T follicular helper cell (primary cell): ENCODE measurements around the gene ASGR2.
"Not testable (repeated sequence)": the region's sequence is repeated elsewhere in the genome, so short reads cannot be mapped to it uniquely, and the experiment has no call there.

Experiments
- DNase-seq: peaks from one replicate; pipeline ENCODE4 v3.0.0-alpha.2; 2020; ENCODE audit warnings: low read depth

ASGR2 gene

GRCh38 chr17:7124923-7125322, 10.3 kb upstream of the ASGR2 start:
- no peak for DNase-seq

- DNase-seq, result no peak
Measured at GRCh38 chr17:7123844-7124243, 9.2 kb upstream of the ASGR2 start.

- no peak for DNase-seq
Measured at GRCh38 chr17:7122381-7122780, 7.8 kb upstream of the ASGR2 start.

GRCh38 chr17:7120635-7121034, 6.0 kb upstream of the ASGR2 start:
- DNase-seq, result not testable (repeated sequence)

- no peak for DNase-seq
Measured at GRCh38 chr17:7120123-7120522, 5.5 kb upstream of the ASGR2 start.

GRCh38 chr17:7119314-7119713, 4.7 kb upstream of the ASGR2 start:
- DNase-seq, result no peak

GRCh38 chr17:7114875-7115614, 423 bp upstream of the ASGR2 start:
- DNase-seq, result no peak

- no peak for DNase-seq
Measured at GRCh38 chr17:7113273-7114071, 1.1 kb downstream of the ASGR2 start.

- no peak for DNase-seq
Measured at GRCh38 chr17:7112510-7113108, 2.0 kb downstream of the ASGR2 start.

GRCh38 chr17:7111784-7112509, 2.7 kb downstream of the ASGR2 start:
- no peak for DNase-seq

GRCh38 chr17:7110617-7111306, 3.9 kb downstream of the ASGR2 start:
- DNase-seq, result no peak

- no peak for DNase-seq
Measured at GRCh38 chr17:7109461-7110322, 4.9 kb downstream of the ASGR2 start.

GRCh38 chr17:7108981-7109380, 5.6 kb downstream of the ASGR2 start:
- no peak for DNase-seq

- no peak for DNase-seq
Measured at GRCh38 chr17:7108560-7108925, 6.1 kb downstream of the ASGR2 start.

GRCh38 chr17:7107795-7108559, 6.6 kb downstream of the ASGR2 start:
- DNase-seq, result no peak

- DNase-seq, result no peak
Measured at GRCh38 chr17:7107012-7107754, 7.4 kb downstream of the ASGR2 start.

GRCh38 chr17:7102421-7102820, 12.2 kb downstream of the ASGR2 start:
- DNase-seq, result no peak

GRCh38 chr17:7101531-7101930, 13.1 kb downstream of the ASGR2 start:
- DNase-seq, result no peak
